Esophagus muscularis mucosa (tissue), 4 donors: ENCODE results near the gene FCRLA.

Experiments
- CTCF ChIP-seq, 3 experiments: fragments of 200-600 bp in 2 of 3; fragments of 450-650 bp in 1 of 3; sonication (generic) in 2 of 3; IDR thresholded peaks; one replicate each; pipeline ENCODE4 v1.5.1; 2017 to 2019; ENCODE audit warnings: antibody characterized with exemption in 3 of 3, mild to moderate bottlenecking in 2 of 3, moderate library complexity in 1 of 3
- EP300 ChIP-seq: sonication (generic); formaldehyde crosslinking; IDR thresholded peaks from one replicate; pipeline ENCODE4 v1.6.1; 2017; ENCODE audit warnings: antibody characterized with exemption
- POLR2A ChIP-seq: fragments of 450-650 bp; IDR thresholded peaks from one replicate; pipeline ENCODE4 v1.6.1; 2017; ENCODE audit warnings: antibody characterized with exemption, moderate library complexity, mild to moderate bottlenecking, low read depth

DNA sequence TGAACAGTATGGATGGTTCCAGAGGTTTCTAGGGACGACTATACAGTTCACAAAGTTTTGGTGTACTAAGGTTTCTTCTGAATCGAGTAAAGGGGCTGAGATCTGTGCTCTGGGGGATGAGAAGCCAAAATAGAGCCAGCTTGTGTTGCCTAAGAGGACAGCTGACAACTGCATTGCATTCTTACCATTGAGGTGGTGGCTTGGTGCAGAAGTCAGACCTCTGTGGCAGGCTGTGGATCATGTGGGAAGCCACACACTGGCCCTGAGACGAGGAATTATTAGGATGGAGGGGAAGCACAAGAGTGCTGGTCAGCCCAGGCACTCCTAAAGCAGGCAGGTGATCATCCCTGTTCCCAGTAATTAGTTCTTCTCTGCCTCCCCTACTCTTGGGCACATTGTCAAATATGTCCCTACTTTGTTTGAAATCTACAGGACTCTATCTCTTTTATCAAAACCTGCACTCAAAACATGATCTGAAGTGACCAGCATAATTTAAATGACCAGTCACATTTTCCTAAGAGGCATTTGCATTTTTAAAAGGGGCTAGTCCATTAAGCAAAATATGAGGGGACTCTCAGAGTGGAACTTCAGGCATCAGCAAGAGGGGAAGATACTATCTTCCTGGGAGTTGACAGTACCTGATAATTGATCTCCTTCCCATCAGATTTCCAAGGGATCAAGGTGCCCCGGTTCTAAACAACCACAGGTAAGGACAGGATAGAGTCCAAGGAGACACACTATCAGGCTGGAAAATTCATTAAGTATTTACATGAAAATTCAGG lies 14.1 kb downstream of the FCRLA start, which contains the start of gene FCRLB:
- TF ChIP-seq EP300 (no peak), POLR2A (no peak), CTCF (IDR thresholded peaks at IDR 0.05) (no peak)
